Transverse colon (tissue), 3 donors: Measurements from ENCODE around the gene NACA.

Experiments
- POLR2A ChIP-seq: fragments of 450-650 bp; IDR thresholded peaks from one replicate; pipeline ENCODE4 v1.6.1; 2016; ENCODE audit warnings: antibody characterized with exemption, mild to moderate bottlenecking, moderate library complexity
- POLR2AphosphoS5 ChIP-seq, 3 donors: sonication (generic); formaldehyde crosslinking; IDR thresholded peaks; one replicate each; pipeline ENCODE4 v1.6.1; 2016; ENCODE audit warnings: antibody characterized with exemption in 3 of 3

DNA sequence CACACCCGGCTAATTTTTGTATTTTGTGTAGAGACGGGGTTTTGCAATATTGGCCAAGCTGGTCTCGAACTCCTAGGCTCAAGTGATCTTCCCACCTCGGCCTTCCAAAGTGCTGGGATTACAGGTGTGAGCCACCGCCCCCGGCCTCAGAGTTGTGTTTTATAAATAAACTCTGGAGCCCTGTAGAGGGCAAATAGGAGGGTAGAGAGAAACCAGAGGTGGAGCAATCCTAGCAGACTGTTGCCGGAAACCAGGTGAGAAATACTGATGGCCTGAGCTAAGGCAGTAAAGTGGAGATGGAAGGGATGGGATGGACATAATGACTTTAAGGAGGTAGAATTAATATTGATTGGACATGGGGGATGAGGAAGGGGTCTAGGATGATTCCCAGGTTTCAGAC is 35.4 kb upstream of the NACA start:
- TF ChIP-seq POLR2A (no peak), POLR2AphosphoS5 (IDR thresholded peaks at IDR 0.05) (no peak)
